NCI-H2107 treated with DMSO at 0.1 percent for 48 hours (cell line): Measurements from ENCODE around the gene ADCY2.
A peak's percentile ranks its signal among the peaks of the same experiment; 100 is the strongest.

Experiments
- DNase-seq: peaks from one replicate; lab custom pipeline; 2025; ENCODE audit not compliant: unreplicated experiment; lab: John Stamatoyannopoulos, UW

Gene ADCY2

DNA sequence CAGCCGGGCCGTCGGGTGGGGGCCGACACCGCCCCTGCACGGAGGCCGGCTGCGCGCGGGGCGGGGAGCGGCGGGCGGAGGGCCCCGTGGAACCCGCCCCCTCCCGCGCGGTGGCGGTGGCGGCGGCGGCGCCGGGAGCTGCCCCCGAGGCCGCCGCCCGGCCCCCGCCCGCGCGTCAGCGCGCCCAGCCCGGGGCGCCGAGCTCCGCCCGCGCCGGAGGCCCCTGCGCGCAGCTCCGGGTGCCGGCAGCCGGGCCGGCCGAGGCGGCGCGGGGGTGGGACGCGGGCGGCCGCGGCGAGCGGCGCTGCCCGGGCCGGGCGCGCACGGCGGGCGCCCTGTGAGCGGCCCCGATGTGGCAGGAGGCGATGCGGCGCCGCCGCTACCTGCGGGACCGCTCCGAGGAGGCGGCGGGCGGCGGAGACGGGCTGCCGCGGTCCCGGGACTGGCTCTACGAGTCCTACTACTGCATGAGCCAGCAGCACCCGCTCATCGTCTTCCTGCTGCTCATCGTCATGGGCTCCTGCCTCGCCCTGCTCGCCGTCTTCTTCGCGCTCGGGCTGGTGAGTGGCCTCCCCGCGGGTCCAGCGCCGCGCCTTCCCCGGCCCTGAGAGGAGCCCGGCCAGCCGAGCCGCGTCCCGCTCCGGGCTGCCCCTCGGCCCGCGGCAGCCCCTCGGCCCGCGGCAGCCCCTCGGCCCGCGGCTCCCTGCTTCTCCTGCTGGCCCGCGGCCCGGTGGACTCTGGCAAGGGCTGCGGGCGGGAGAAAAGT is at the start of gene ADCY2:
ADCY2 (plus strand) TSS at position 192 of the 766 bp plus-strand sequence; CDS start at position 351, 159 bp downstream.
- no peak for DNase-seq

DNA sequence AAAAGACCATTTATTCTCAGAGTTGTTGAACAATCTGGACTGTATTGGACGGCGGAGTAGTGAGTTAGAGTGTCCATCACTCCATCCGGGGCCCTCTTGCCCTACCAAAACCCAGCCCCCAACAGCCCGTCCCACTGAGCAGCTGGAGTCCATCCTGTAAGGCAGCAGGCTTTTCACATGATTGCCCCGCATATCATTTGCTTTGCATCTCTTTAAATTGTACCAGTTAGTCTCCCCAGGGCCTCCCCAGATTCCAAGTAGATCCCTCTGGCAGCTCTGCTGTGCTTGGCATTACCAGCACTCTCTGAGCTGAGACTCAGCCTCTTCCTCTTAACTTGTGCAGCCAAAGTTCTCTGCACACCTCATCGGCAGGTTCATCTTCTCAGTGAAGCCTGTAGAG is 48.6 kb upstream of the ADCY2 start:
- DNase-seq, result no peak

DNA sequence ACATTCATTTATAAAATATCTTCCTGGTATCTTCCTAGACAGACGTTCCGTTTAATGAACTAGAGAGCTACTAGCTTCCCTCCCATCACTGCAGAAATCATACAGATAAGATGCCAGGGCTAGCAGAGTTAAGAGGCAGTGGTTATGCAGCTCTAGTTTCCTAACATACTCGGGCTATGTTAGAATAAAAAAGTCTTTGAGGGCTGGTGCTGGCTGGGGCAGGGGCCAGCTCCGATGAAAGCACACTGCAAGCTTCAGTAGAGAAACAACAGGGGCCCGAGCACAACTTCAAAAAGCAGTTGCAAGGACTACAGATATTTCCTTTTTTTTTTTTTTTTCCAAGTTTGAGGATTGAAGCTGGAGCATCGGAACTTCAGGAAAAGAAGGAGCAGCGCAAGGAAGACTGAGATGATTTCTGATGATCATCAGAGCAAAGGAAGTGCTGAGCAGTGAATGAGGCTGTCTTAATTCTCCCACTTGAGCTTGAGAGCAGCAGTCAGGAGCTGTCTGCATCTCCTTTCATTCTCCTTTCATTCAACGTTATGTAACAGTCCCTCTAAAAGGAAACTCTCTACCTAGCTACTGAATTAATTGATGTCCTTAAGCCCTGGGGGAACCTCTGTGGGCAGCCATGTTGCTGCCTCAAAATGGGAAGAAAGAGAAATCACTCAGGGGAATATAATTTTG is 47.6 kb upstream of the ADCY2 start:
- peak; percentile 71 for DNase-seq

DNA sequence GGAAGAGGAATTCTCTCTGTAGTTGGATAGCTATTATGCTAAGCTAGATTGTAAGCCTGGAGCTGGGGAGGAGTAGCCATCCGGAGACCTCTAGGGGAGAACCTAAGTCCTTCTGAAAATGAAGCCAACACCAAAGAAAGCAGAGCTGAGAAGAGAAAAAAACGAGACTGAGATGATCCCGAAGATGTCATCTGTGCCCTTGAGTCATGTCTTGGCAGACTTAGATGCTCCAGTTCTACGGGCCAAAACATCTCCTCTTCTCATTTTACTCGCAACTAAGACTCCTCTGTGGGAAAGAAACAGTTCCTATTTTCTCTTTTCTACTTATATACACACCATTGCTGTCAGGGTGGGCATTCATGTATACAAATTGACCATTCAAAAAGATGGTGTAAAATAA is 34.3 kb upstream of the ADCY2 start:
- DNase-seq, result no peak

DNA sequence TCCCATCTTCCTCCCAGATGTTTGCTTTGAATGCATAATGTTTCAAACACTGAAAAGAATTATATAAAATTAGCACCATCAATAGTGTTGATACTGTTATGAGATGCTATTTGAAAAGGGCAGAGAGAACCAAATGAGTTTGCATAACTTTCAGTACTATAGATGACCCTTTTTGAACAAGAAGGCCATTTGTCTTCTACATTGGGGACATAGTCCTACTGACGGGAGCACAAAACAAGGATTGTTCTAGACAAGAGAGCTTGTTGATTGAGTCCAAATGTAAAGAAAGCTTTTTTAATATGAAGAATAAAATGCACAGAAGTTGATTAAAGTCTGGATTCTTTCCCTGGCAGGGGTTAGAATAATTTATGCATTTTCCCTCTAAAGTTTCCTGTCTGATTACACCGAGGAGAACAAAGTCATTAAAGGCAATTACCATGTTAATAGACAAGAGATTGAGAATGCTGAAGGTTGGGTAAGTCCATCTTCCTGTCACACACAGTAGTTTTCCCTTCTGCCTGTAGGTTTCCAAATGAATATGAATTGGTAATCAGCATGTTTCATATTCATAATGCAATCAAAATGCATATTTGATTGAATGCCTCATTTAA is 32.8 kb upstream of the ADCY2 start:
- DNase-seq, result no peak

DNA sequence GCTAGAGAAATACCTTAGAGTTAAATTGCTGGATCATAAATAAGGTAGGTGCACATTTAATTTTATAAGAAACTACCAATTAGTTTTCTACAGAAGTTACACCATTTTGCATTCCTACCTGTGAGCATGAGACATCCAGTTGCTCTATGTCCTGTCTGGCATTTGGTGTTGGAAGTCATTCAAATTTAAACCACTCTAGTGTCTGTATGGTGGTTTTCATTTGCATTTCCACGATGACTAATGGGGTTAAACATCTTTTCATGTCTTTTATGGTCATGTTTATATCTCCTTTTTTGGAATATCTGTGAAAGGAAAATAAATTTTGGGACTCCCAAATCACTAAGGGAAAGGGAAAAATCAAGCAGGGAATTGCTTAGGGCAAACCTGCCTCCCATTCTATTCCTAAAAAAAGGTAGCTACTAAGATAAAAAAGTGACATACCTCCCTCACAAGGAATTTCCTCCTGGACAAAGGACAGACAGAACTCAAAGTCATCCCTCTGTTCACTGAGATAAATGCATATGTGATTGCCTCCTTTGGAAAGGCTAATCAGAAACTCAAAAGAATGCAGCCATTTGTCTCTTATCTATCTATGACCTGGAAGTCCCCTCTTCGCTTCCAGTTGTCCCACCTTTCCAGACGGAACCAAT is 31.6 kb upstream of the ADCY2 start:
- DNase-seq, result no peak

DNA sequence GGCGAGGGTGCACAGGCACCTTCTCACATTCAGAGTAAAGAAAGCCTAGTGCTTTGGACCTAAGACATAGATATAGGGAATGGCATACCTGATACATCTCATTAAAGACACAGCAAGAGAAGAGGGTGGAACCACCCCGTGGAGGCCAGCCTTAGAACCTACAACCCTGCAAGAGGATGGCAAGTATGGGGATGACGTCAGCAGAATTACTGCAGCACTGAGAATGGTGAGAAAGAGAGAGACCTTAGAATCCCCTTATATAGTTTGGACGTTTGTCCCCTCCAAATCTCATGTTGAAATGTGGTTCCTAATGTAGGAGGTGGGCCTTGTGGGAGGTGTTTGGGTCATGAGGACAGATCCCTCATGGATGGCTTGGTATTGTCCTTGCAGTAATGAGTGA is 28.2 kb upstream of the ADCY2 start:
- no peak for DNase-seq

DNA sequence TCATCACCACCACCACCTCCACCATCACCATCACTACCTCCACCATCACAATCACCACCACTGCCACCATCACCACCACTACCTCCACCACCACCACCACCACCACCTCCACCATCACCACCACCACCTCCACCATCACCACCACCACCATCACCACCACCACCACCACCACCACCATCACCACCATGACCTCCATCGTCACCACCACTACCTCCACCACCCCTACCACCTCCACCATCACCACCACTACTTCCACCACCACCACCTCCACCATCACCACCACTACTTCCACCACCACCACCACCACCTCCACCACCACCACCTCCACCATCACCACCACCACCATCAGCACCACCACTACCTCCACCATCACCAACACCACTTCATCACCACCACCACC is 23.5 kb upstream of the ADCY2 start:
- no peak for DNase-seq

DNA sequence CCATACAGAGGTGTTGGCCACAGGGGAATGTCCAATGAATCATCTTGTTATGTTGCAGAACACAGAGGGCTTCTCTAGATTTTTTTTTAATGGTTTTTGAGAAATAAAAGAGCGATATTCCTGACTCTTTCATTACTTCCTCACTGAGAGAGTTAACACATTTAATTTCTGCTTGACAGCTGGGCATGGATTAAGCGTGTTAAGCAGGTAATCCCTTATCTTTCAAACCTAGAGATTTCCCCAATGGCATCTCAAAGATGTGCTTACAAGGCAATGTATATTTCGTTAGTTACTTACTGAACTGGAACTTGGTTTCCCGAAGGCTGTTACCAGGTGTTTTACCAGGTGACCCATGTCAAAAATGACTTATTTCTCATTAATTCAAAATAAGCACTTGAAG is 21.8 kb upstream of the ADCY2 start:
- no peak for DNase-seq

DNA sequence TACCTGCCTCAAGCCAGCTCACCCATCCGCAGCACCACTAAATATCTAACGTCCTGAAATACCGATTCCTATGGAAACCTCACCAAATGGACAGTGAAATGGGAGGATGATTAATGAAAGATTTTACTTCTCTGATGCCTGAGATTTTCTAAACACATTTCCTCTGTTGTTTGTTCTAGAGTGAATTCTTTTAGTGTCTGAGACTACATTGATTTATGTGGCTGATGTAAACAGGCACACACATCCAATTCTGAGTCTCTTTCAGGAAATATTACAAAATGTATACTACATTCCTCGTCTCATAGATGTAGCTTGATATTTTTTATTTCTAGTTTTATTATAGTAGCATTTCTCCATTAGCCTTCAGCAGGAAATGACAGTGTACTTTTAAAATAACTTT is 20.5 kb upstream of the ADCY2 start:
- no peak for DNase-seq

DNA sequence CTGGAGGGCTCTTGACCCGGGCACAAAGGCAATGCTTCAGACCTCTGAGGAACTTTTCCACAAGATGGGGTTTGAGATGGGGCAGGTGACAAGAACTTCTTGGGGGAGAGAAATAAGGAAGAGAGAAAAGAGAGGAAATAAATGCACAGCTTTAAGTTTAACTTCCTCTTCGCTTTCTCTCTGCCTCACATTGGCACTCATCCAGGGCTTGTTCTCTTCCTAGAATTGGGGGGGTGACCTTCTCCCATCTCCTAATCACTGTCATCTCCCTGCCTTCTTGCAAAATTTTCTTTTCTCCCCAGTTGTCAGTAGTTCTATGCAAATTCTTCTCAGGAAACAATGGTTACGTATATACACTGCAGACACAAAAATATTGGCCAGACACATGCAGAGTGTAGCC is 19.1 kb upstream of the ADCY2 start:
- DNase-seq, result no peak

DNA sequence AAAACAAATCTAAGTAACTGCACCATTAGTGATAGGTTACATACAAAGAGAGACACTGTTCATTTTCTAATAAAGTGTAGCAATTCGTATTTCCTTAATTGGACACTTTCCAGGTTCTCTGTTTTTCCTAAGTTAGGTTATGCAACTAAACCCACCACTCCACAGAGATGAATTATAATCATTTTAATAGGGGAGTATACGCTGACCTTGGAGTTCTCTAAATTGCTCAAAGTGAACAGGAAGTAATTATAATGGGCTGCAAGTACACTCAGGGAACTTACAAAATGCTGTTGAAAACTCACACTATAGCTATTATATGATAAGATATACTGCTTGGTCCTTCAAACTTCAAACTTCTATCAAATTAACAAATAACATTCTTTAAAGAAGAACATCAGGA is 18.2 kb upstream of the ADCY2 start:
- no peak for DNase-seq

DNA sequence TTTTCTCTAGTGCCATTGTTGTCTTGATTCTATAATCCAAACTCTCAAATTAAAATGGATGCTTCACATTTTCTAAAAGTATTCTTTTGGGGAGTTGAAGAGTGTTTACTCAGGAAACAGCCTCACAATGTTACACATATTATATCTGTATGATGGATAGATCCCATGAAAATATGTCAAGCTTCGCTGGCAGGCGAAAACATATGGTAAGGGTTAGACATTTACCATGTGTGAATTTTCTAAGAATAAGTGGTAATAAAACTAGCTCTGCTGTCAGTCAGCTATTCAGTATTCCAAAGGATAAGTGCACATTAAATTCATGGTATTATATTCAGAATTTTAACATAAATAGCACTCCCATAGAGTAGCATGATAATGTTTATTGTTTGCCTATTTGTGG is 13.3 kb upstream of the ADCY2 start:
- DNase-seq, result no peak

DNA sequence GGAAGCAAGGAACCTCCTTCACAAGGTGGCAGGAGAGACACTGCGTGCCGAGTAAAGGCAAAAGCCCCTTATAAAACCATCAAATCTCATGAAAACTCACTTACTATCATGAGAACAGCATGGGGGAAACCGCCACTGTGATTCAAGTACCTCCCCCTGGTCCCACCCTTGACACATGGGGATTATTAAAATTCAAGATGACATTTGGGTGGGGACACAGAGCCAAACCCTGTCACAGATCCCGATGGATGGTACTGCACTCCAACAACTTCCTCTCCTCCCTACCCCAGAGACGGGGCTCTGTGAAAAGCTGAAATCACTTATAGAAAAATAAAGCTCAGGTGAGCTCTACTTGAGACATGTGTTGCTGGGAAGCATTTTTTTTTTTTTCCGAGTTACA is 10.3 kb upstream of the ADCY2 start:
- no peak for DNase-seq

DNA sequence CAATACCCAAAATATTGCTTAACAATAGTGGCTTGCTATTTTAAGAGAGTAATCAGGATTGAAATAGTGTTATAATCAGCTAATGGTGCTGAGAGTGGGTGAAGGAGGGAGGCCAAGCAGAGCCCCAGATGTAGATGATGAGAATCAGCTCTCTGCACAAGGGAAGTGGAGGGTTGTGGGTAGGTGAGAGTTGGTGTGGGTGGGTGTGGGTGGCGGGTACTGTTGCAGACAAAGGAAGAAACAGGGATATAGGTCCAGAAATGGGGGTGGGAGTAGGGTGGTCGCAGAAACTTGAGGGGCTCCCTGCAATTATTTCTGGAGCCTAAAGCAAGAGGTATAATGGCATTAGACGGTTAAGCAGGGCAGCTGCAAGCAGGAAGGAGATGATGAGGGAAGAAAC is 7.4 kb upstream of the ADCY2 start:
- no peak for DNase-seq

DNA sequence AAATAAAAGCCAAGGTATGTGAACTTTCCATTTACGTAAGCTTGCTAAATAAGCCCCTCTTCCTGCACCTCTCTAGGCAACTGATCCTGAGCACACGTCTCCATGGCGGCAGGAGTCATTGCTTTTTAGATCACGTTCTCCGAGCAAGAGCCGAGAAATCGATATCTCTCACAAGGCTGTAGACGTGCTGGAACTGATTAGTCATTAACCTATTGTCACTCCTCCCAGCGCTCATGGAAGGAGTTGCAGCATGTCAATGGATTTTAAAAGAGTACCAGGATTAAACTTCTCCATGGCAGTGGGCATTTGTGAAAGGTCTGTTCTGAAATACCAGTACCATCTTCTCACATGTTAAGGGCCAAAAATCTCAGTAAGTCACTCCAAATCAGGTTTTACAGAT is 4.7 kb upstream of the ADCY2 start:
- peak; percentile 74 for DNase-seq

DNA sequence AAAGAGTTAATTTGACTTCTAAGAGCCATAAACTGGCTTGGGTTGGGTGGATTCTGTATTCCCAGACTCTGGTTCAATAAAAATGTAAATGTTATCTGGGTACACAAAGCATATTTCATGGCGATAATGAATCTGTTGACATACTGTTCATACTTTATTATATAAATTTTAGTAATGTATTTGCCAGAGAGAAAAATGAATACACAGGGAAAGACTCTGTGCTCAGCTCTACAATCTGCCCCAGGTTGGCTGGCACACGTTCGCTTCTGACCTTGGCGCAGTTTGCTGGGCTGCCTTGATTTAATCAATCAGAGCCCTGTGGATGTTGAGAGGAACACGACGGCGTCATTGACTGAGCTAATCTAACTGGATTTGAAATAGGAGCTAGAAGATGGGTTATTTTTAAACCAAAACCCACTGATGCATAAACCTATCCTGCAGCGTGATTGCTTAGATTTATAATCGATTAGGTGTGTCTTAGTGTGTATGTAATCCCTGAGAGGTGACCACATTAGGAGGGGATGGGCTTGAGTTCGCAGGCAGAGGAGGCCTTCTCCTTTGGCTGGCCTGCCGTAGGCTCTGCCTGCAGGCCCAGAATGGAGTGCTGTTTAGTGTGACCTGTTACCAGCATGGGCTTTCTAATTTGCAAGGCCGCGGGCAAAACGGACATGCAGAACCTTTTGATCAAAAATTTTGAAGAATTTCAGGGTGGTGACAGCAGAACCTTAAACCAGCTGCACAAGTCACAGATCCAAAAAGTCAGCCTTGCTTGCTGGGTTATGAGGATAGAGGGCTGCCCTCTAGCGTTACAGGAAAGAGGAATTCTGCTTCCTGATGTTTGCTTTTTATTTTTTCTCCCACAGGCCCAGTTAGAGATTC is 3.9 kb upstream of the ADCY2 start:
- DNase-seq, result peak; percentile 69

DNA sequence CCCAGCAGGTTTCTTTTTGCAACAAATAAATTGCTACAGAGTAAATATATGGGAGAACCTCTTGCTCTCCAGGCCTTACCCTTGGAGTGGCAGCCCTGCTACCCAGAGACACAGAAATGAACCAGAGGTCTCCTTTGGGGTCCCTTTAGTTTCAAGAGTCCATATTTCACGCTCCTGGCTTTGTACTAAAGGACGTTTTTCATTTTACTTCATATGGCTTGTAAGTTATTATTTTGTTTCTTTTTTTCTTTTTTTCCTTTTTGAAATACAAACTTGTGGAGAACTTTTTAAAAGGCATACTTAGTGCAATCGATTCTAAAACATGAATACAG is 3.3 kb upstream of the ADCY2 start:
- no peak for DNase-seq

DNA sequence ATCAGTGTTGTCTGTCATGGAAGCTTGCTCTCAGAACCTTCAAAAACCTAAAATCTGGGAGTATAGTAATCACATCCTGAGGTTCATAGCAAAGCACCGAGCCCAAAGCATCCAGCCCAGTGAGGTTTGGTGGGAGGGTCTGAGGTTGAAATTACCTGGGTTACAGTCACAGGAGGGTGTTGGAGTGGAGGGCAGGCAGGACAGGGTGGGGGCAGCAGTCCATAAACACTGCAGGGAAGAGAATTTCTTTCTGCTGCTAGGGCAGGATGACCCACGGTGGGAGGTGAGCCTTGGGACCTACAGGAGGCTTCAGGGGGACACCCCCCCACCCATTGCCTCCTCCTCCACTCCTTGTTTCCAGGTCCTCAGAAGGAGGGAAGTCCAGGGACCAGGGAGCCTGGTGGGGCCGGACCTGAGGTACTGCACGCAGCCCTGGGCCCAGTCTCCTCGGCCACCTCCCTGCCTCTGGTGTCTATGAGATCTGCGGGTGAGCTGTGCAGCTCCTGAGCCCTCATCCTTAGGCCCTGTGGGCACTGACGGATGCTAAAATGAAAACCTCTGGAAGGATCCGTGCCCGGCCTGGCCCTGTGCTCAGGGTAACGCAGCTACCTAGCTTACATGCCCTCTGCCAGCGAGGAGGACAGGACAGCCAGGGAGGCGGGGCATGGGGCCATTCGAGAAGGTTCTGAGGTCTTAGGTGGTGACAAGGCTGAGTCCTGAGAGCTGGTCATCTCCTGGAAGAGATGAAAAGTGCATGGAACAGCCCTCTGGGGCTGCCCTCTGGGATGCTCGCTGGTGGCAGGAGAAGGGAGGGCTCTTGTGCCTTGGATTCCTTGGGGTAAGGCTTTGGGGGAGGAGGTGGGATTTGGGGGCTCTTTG is 1.8 kb upstream of the ADCY2 start:
- DNase-seq, result no peak

DNA sequence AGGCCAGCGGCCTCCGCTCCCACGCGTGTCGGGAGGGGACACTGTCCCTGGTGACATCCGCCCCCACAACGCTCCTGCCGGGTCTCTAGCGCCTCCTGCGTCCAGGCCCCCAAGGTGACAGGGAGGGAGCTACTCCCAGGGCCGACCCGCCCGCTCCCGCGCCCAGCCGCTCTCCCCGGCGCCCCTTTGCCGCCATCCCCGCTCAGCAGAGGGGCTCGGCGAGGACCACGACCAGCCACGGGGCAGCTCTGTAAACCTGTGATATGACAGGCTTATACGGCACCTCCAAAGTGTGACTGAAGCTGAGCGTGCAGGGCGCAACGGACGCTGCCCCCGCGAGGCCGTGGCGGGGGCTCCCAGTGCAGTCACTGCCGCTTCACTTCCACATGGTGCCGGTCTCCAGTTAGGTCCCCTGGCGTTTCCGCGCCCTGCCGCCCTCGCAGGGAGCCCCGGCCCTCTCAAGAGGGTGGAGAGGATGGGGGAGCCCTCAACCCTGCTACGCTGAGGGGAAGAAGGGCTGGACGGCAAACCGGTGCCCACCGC is 978 bp upstream of the ADCY2 start:
- no peak for DNase-seq
